Chondrocyte (in vitro differentiated cells): ENCODE results near the gene MAGEB1. TPM values are rescaled to one million over a fixed set of nuclear protein-coding genes. Genes with fewer than 3 reads are reported as not detected.

Experiments used
- DNase-seq: peaks from one replicate; pipeline ENCODE4 v3.0.0; 2021; ENCODE audit warnings: mixed read lengths, low spot score
- H3K27ac Mint-ChIP-seq: one replicate; pipeline ENCODE4 v1.8.0; 2021; ENCODE audit warnings: mild to moderate bottlenecking, moderate library complexity, mixed read lengths; ENCODE audit not compliant: unreplicated experiment
- H3K27me3 Mint-ChIP-seq: 2 replicates; pipeline ENCODE4 v1.8.0; 2021; ENCODE audit warnings: low read depth, mixed read lengths
- H3K36me3 Mint-ChIP-seq: 2 replicates; pipeline ENCODE4 v1.8.0; 2021; ENCODE audit warnings: low read depth, mixed read lengths
- H3K4me1 Mint-ChIP-seq: 2 replicates; pipeline ENCODE4 v1.8.0; 2021; ENCODE audit warnings: low read depth, mild to moderate bottlenecking, mixed read lengths
- H3K4me3 Mint-ChIP-seq: one replicate; pipeline ENCODE4 v1.8.0; 2021; ENCODE audit warnings: mild to moderate bottlenecking, moderate library complexity, mixed read lengths; ENCODE audit not compliant: unreplicated experiment
- H3K9me3 Mint-ChIP-seq: 2 replicates; pipeline ENCODE4 v1.8.0; 2021; ENCODE audit warnings: low read depth, mixed read lengths
- total RNA-seq: library from RNA; stranded (reverse); gene quantifications from 3 replicates; pipeline ENCODE4 v1.2.1, GENCODE V29; 2021
- TF ChIP-seq, protein P1 (sequence below): fragments of 200-600 bp; sonication (generic); IDR thresholded peaks from 2 replicates; pipeline ENCODE4 v1.5.0; 2021; ENCODE audit warnings: antibody characterized with exemption, mild to moderate bottlenecking, moderate library complexity

The MAGEB1 gene
- total RNA-seq, 1 donor from 2014 or later = not detected

- no peaks in the 10 kb centered on the region for H3K9me3 Mint-ChIP-seq
- no peak for DNase-seq
- no peaks in the 10 kb centered on the region for H3K4me1 Mint-ChIP-seq
- TF ChIP-seq, protein P1, sequence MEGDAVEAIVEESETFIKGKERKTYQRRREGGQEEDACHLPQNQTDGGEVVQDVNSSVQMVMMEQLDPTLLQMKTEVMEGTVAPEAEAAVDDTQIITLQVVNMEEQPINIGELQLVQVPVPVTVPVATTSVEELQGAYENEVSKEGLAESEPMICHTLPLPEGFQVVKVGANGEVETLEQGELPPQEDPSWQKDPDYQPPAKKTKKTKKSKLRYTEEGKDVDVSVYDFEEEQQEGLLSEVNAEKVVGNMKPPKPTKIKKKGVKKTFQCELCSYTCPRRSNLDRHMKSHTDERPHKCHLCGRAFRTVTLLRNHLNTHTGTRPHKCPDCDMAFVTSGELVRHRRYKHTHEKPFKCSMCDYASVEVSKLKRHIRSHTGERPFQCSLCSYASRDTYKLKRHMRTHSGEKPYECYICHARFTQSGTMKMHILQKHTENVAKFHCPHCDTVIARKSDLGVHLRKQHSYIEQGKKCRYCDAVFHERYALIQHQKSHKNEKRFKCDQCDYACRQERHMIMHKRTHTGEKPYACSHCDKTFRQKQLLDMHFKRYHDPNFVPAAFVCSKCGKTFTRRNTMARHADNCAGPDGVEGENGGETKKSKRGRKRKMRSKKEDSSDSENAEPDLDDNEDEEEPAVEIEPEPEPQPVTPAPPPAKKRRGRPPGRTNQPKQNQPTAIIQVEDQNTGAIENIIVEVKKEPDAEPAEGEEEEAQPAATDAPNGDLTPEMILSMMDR = no peak
- no peak overlapping the region for H3K4me3 Mint-ChIP-seq
- H3K27me3 Mint-ChIP-seq = peaks cover 6% of the 10 kb centered on the region
- no peaks in the 10 kb centered on the region for H3K36me3 Mint-ChIP-seq
- H3K27ac Mint-ChIP-seq = no peak overlapping the region
Observed at GRCh38 chrX:30270639-30271038, 23.7 kb downstream of the MAGEB1 start.

- H3K9me3 Mint-ChIP-seq = no peaks in the 10 kb centered on the region
- H3K27me3 Mint-ChIP-seq = no peaks in the 10 kb centered on the region
- H3K4me1 Mint-ChIP-seq = no peaks in the 10 kb centered on the region
- H3K4me3 Mint-ChIP-seq = no peak overlapping the region
- no peak for DNase-seq
- no peaks in the 10 kb centered on the region for H3K36me3 Mint-ChIP-seq
- TF ChIP-seq, protein P1 = peak; percentile 89
- no peak overlapping the region for H3K27ac Mint-ChIP-seq
Observed at GRCh38 chrX:30275498-30275897, 28.6 kb downstream of the MAGEB1 start.

DNA sequence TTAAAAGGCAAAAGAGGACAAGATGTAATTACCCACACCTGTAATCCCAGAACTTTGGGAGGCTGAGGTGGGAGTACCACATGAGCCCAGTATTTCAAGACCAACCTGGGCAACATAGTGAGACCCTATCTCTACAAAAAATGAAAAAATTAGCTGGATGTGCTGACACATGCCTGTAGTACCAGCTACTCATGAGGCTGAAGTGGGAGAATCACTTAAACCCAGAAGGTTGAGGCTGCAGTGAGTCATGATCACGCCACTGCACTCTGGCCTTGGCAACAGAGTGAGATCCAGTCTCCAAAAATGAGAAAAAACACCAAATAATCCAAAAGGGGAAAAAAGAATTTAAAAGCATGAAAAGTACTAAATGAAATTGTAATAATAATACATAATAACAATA is 31.4 kb downstream of the MAGEB1 start:
- TF ChIP-seq, protein P1 = no peak
- no peaks in the 10 kb centered on the region for H3K9me3 Mint-ChIP-seq
- H3K4me3 Mint-ChIP-seq = no peak overlapping the region
- no peak for DNase-seq
- peaks cover 9% of the 10 kb centered on the region for H3K4me1 Mint-ChIP-seq
- H3K27ac Mint-ChIP-seq = no peak overlapping the region
- no peaks in the 10 kb centered on the region for H3K27me3 Mint-ChIP-seq
- no peaks in the 10 kb centered on the region for H3K36me3 Mint-ChIP-seq

DNA sequence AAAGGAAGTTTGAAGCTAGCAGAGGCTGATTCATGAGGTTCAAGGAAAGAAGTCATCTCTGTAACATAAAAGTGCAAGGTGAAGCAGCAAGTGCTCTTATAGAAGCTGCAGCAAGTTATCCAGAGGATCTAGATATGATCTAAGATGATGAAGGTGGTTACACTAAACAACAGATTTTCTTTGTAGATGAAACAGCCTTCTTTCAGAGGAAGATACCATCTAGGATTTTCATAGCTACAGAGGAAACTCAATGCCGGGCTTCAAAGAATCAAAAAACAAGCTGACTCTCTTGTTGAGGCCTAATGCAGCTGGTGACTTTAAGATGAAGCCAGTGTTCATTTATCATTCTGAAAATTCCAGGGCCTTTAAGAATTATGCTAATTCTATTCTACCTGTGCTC is 33.5 kb downstream of the MAGEB1 start:
- DNase-seq = no peak
- no peaks in the 10 kb centered on the region for H3K36me3 Mint-ChIP-seq
- H3K27ac Mint-ChIP-seq = no peak overlapping the region
- TF ChIP-seq, protein P1 = no peak
- no peaks in the 10 kb centered on the region for H3K27me3 Mint-ChIP-seq
- H3K4me3 Mint-ChIP-seq = no peak overlapping the region
- H3K4me1 Mint-ChIP-seq = peaks cover 21% of the 10 kb centered on the region
- H3K9me3 Mint-ChIP-seq = no peaks in the 10 kb centered on the region

- Mint-ChIP-seq H3K4me3 (no peak overlapping the region), H3K9me3 (no peaks in the 10 kb centered on the region), H3K27me3 (no peaks in the 10 kb centered on the region), H3K36me3 (no peaks in the 10 kb centered on the region), H3K4me1 (peaks cover 21% of the 10 kb centered on the region), H3K27ac (peak overlapping the region; percentile 2)
- TF ChIP-seq, protein P1 = no peak
- DNase-seq = no peak
Observed at GRCh38 chrX:30282527-30282926, 35.6 kb downstream of the MAGEB1 start.
